Stomach smooth muscle (tissue), 2 donors: Measurements from ENCODE around the gene SECTM1.

Experiments
- H3K27ac ChIP-seq: one replicate; pipeline ENCODE4 v1.7.0; 2013; ENCODE audit warnings: mild to moderate bottlenecking, low read length, inconsistent platforms
- H3K27me3 ChIP-seq, 2 donors: one replicate each; pipeline ENCODE4 v1.7.0; 2013; ENCODE audit warnings: low read length in 2 of 2; ENCODE audit not compliant: insufficient read depth in 2 of 2, control insufficient read depth in 1 of 2
- H3K36me3 ChIP-seq, 2 donors: one replicate each; pipeline ENCODE4 v1.7.0; 2013; ENCODE audit warnings: low read length in 2 of 2; ENCODE audit not compliant: control insufficient read depth in 2 of 2, insufficient read depth in 2 of 2
- H3K4me1 ChIP-seq: one replicate; pipeline ENCODE4 v1.7.0; 2013; ENCODE audit warnings: low read length; ENCODE audit not compliant: control insufficient read depth, insufficient read depth
- H3K4me3 ChIP-seq, 2 donors: one replicate each; pipeline ENCODE4 v1.7.0; 2013; ENCODE audit warnings: low read length in 2 of 2
- H3K9ac ChIP-seq, 2 donors: one replicate each; pipeline ENCODE4 v1.7.0; 2013; ENCODE audit warnings: low read length in 2 of 2, mild to moderate bottlenecking in 1 of 2
- H3K9me3 ChIP-seq, 2 donors: one replicate each; pipeline ENCODE4 v1.7.0; 2013; ENCODE audit warnings: low read length in 2 of 2; ENCODE audit not compliant: control insufficient read depth in 2 of 2
- donor health status: healthy.
- donor health status: Pancreatic carcinoma.

SECTM1 gene

GRCh38 chr17:82317394-82318168 is 16.0 kb downstream of the SECTM1 start, which contains the start of gene CD7:
Gene CD7, minus strand, starts transcription at chr17:82317608. Its CDS starts 113 bp downstream, at chr17:82317495.
- H3K27ac ChIP-seq = no peak within 1 kb of the TSS
- no peaks in the 10 kb centered on the region for H3K9me3 ChIP-seq
- H3K4me1 ChIP-seq = peaks cover 14% of the 10 kb centered on the region
- no peak within 1 kb of the TSS for H3K9ac ChIP-seq
- peaks cover 21 to 40% of the 10 kb centered on the region in 2 donors for H3K27me3 ChIP-seq
- H3K4me3 ChIP-seq = no peak within 1 kb of the TSS
- no peaks in the 10 kb centered on the region for H3K36me3 ChIP-seq

GRCh38 chr17:82316651-82317393 is 16.7 kb downstream of the SECTM1 start:
- Histone ChIP-seq H3K27me3 (peaks cover 21 to 40% of the 10 kb centered on the region in 2 donors), H3K9ac (no peak overlapping the region), H3K9me3 (no peaks in the 10 kb centered on the region), H3K4me3 (no peak overlapping the region), H3K4me1 (peaks cover 14% of the 10 kb centered on the region), H3K36me3 (no peaks in the 10 kb centered on the region), H3K27ac (no peak overlapping the region)

GRCh38 chr17:82315703-82316358 is 17.7 kb downstream of the SECTM1 start:
- no peak overlapping the region for H3K4me3 ChIP-seq
- peaks cover 21 to 37% of the 10 kb centered on the region in 2 donors for H3K27me3 ChIP-seq
- no peak overlapping the region for H3K27ac ChIP-seq
- H3K4me1 ChIP-seq = peaks cover 11% of the 10 kb centered on the region
- H3K36me3 ChIP-seq = no peaks in the 10 kb centered on the region
- H3K9me3 ChIP-seq = no peaks in the 10 kb centered on the region
- H3K9ac ChIP-seq = no peak overlapping the region

- peaks cover 29 to 42% of the 10 kb centered on the region in 2 donors for H3K27me3 ChIP-seq
- H3K9me3 ChIP-seq = no peaks in the 10 kb centered on the region
- H3K9ac ChIP-seq = no peak overlapping the region
- no peak overlapping the region for H3K27ac ChIP-seq
- H3K36me3 ChIP-seq = no peaks in the 10 kb centered on the region
- no peak overlapping the region for H3K4me3 ChIP-seq
- H3K4me1 ChIP-seq = peaks cover 11% of the 10 kb centered on the region
Observed at GRCh38 chr17:82314727-82315605, 18.6 kb downstream of the SECTM1 start.

GRCh38 chr17:82314012-82314726 is 19.4 kb downstream of the SECTM1 start:
- Histone ChIP-seq H3K27me3 (peaks cover 29 to 42% of the 10 kb centered on the region in 2 donors), H3K27ac (no peak overlapping the region), H3K4me3 (no peak overlapping the region), H3K4me1 (peaks cover 11% of the 10 kb centered on the region), H3K36me3 (no peaks in the 10 kb centered on the region), H3K9ac (no peak overlapping the region), H3K9me3 (no peaks in the 10 kb centered on the region)

GRCh38 chr17:82313195-82314011 is 20.2 kb downstream of the SECTM1 start:
- Histone ChIP-seq H3K4me1 (peaks cover 11% of the 10 kb centered on the region), H3K27ac (no peak overlapping the region), H3K36me3 (no peaks in the 10 kb centered on the region), H3K9me3 (no peaks in the 10 kb centered on the region), H3K4me3 (no peak overlapping the region), H3K27me3 (peaks cover 32 to 42% of the 10 kb centered on the region in 2 donors), H3K9ac (no peak overlapping the region)

GRCh38 chr17:82311971-82312370 is 21.6 kb downstream of the SECTM1 start:
- Histone ChIP-seq H3K27ac (no peak overlapping the region), H3K9ac (no peak overlapping the region), H3K4me1 (peaks cover 11% of the 10 kb centered on the region), H3K4me3 (no peak overlapping the region), H3K27me3 (peaks cover 32 to 42% of the 10 kb centered on the region in 2 donors), H3K36me3 (no peaks in the 10 kb centered on the region), H3K9me3 (no peaks in the 10 kb centered on the region)

- H3K4me1 ChIP-seq = peaks cover 3% of the 10 kb centered on the region
- no peak overlapping the region for H3K4me3 ChIP-seq
- H3K36me3 ChIP-seq = no peaks in the 10 kb centered on the region
- H3K27ac ChIP-seq = no peak overlapping the region
- H3K9ac ChIP-seq = no peak overlapping the region
- H3K27me3 ChIP-seq = peaks cover 29 to 31% of the 10 kb centered on the region in 2 donors
- H3K9me3 ChIP-seq = no peaks in the 10 kb centered on the region
Observed at GRCh38 chr17:82310877-82311276, 22.7 kb downstream of the SECTM1 start.
